Bronchial epithelial cell (primary cell): Measurements from ENCODE around the gene KCNF1. TPM values are rescaled to one million over a fixed set of nuclear protein-coding genes. Genes with fewer than 3 reads are reported as not detected.
A peak's percentile ranks its signal among the peaks of the same experiment; 100 is the strongest.

Experiments used
- DNase-seq: peaks from one replicate; pipeline ENCODE4 v3.0.0-alpha.2; 2010; ENCODE audit warnings: low read depth
- FAIRE-seq: peaks from 2 replicates; lab custom pipeline; 2011; peaks lifted over from hg19 to GRCh38; lab: Jason Lieb, UNC
- H3K27me3 ChIP-seq: 2 replicates; pipeline ENCODE4 v1.5.1; 2011; ENCODE audit warnings: low read length; ENCODE audit not compliant: control insufficient read depth, insufficient read depth
- H3K36me3 ChIP-seq: 2 replicates; pipeline ENCODE4 v1.5.1; 2011; ENCODE audit warnings: low read length; ENCODE audit not compliant: control insufficient read depth, insufficient read depth
- H3K4me3 ChIP-seq: 2 replicates; pipeline ENCODE4 v1.5.1; 2011; ENCODE audit warnings: mild to moderate bottlenecking, low read depth, low read length, control low read depth
- CTCF ChIP-seq: IDR thresholded peaks from 2 replicates; pipeline ENCODE4 v1.5.1; 2011; ENCODE audit warnings: mild to moderate bottlenecking, moderate library complexity, low read length, control low read depth, inconsistent platforms; ENCODE audit not compliant: insufficient read depth, severe bottlenecking
- total RNA-seq: library from RNA; depleted of rRNA; stranded (reverse); fragments of >200 nt; gene quantifications from 2 replicates; pipeline ENCODE4 v1.2.1, GENCODE V29; 2014

The KCNF1 gene
- total RNA-seq, 1 donor from 2014 or later = not detected

DNA sequence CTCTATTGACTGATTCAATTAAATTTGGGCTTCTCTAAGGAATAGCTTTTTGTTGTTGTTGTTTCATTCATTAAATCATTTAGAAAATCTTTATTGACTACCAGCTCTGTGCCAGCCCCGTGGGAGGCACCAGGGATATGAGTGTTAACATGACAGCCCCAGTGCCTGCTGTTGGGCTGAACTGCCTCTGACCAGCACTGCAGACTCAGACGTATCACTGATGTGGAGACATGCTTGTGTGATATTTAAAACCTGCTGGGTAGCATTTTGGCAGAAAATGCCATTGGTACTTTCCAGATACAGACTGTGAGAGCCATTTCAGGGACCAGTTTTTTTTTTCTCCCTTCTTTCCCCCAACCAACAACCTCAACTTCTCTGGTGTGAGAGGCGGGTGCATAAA, 38.6 kb upstream of the KCNF1 start:
- no peak for TF ChIP-seq CTCF
- FAIRE-seq = no peak
- Histone ChIP-seq H3K27me3 (no peaks in the 10 kb centered on the region), H3K36me3 (no peaks in the 10 kb centered on the region), H3K4me3 (no peak overlapping the region)
- no peak for DNase-seq

DNA sequence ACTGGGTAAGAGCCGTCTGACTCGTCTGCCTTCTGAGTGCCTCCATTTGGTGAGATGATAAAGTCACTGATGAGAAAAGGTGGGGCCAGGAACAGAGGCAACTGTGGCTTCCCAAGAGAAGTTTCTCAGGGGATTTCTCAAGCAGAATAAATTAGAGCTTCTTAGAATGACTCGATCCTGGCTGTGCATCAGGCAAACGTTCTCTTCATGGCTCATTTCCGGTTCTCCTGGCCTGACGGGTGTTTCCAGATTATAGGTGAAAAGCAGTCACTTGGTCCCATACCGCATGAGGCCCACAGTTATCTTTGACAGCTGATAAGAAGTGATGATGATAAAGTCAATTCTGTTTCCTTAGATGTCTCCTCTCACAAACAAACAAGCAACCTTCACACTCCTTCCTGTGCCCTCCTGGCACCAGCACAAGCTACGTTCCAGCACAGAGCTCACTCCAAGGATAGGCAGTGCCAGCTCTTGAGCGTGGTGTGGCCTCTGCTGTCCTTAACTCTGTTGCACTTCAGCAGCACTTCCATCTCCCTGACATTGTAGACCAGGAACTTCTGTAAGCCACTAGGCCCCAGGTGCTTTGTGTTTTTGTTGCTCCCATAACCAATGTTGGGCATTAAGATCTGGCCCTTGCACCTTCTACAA, 37.8 kb upstream of the KCNF1 start:
- FAIRE-seq = no peak
- no peaks in the 10 kb centered on the region for H3K27me3 ChIP-seq
- peak; percentile 55 for DNase-seq

DNA sequence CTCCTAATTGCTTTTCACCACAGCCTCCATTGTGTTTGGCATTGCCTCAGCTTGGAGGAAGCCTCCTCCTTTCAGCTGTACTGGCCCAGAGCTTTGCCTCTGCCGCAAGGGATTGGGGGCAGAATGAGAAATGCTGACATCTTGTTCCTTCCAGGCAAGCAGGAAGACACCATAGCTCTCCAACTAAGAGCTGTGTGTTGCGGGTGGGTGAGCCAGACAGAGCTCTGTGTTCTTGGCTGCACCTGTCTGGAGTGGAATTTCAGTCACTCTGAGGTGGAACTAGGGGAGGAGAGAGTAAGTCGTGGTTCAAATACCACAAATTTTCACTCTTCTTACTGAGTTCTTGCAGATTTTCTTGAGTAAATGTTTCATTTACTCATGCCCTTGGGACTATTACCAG, 36.6 kb upstream of the KCNF1 start:
- Histone ChIP-seq H3K27me3 (no peaks in the 10 kb centered on the region), H3K36me3 (no peaks in the 10 kb centered on the region), H3K4me3 (no peak overlapping the region)
- TF ChIP-seq CTCF = no peak
- no peak for FAIRE-seq
- no peak for DNase-seq

More for the DNA sequence above, 37.8 kb upstream of the KCNF1 start:
- no peak for TF ChIP-seq CTCF
- H3K4me3 ChIP-seq = no peak overlapping the region
- no peaks in the 10 kb centered on the region for H3K36me3 ChIP-seq

- no peaks in the 10 kb centered on the region for H3K27me3 ChIP-seq
- no peaks in the 10 kb centered on the region for H3K36me3 ChIP-seq
- no peak for FAIRE-seq
- no peak for DNase-seq
- no peak for TF ChIP-seq CTCF
- no peak overlapping the region for H3K4me3 ChIP-seq
Observed at GRCh38 chr2:10876394-10876793, 35.3 kb upstream of the KCNF1 start.

- Histone ChIP-seq H3K27me3 (no peaks in the 10 kb centered on the region), H3K4me3 (no peak overlapping the region), H3K36me3 (no peaks in the 10 kb centered on the region)
- no peak for FAIRE-seq
- DNase-seq = no peak
- TF ChIP-seq CTCF = no peak
Observed at GRCh38 chr2:10876963-10877362, 34.8 kb upstream of the KCNF1 start.

DNA sequence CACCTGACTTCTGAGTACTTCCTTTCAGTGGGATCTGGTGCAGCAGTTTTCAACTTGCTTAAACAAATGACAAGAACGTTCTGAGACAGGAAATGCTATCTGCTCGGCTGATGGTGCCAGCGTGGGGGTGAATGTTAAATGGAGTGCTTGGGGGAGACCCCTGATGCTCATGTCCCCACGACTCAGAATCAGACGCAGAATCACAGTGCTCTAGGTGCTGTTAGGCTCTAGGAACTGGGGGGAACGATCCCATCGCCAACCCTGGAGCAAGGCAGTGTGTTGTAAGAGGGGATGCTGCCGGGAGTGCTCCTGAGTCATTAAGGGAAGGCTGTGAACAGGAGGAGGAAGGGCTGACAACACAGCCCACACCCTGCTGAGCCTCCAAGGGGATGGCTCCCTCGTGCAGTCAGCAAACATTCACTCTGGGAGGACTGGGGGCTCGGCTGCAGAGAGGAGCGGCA, 34.1 kb upstream of the KCNF1 start:
- no peak for TF ChIP-seq CTCF
- DNase-seq = peak; percentile 41
- Histone ChIP-seq H3K4me3 (no peak overlapping the region), H3K36me3 (no peaks in the 10 kb centered on the region), H3K27me3 (no peaks in the 10 kb centered on the region)
- FAIRE-seq = no peak
